Measurements from ENCODE around the gene COL23A1.
"Not testable (repeated sequence)": the region's sequence is repeated elsewhere in the genome, so short reads cannot be mapped to it uniquely, and the experiment has no call there.

Gene COL23A1

GRCh38 chr5:178378527-178379484 is 211.4 kb downstream of the COL23A1 start:
- no peak for DNase-seq (ENCODE audit: low spot score)

- DNase-seq (ENCODE audit: low spot score) = no peak
Measured at GRCh38 chr5:178377583-178378270, 212.5 kb downstream of the COL23A1 start.

GRCh38 chr5:178376921-178377582 is 213.1 kb downstream of the COL23A1 start:
- DNase-seq (ENCODE audit: low spot score) = peak; percentile 71

GRCh38 chr5:178375348-178375747 is 214.8 kb downstream of the COL23A1 start:
- no peak for DNase-seq (ENCODE audit: low spot score)

- DNase-seq (ENCODE audit: low spot score) = no peak
Measured at GRCh38 chr5:178373711-178374110, 216.5 kb downstream of the COL23A1 start.

- no peak for DNase-seq (ENCODE audit: low spot score)
Measured at GRCh38 chr5:178372142-178372571, 218.0 kb downstream of the COL23A1 start.

GRCh38 chr5:178371362-178372111 is 218.7 kb downstream of the COL23A1 start:
- DNase-seq (ENCODE audit: low spot score) = peak; percentile 48

GRCh38 chr5:178370102-178370501 is 220.1 kb downstream of the COL23A1 start:
- no peak for DNase-seq (ENCODE audit: low spot score)

GRCh38 chr5:178369469-178369868 is 220.7 kb downstream of the COL23A1 start:
- DNase-seq (ENCODE audit: low spot score) = not testable (repeated sequence)

- no peak for DNase-seq (ENCODE audit: low spot score)
Measured at GRCh38 chr5:178368716-178369300, 221.4 kb downstream of the COL23A1 start.

GRCh38 chr5:178368274-178368673 is 221.9 kb downstream of the COL23A1 start:
- no peak for DNase-seq (ENCODE audit: low spot score)

- no peak for DNase-seq (ENCODE audit: low spot score)
Measured at GRCh38 chr5:178367736-178368120, 222.5 kb downstream of the COL23A1 start.

- DNase-seq (ENCODE audit: low spot score) = no peak
Measured at GRCh38 chr5:178366998-178367735, 223.0 kb downstream of the COL23A1 start.

GRCh38 chr5:178365501-178366440 is 224.4 kb downstream of the COL23A1 start:
- DNase-seq (ENCODE audit: low spot score) = no peak

GRCh38 chr5:178364326-178364675 is 225.9 kb downstream of the COL23A1 start:
- DNase-seq (ENCODE audit: low spot score) = no peak

- DNase-seq (ENCODE audit: low spot score) = no peak
Measured at GRCh38 chr5:178363501-178364325, 226.5 kb downstream of the COL23A1 start.

- DNase-seq (ENCODE audit: low spot score) = peak; percentile 66
Measured at GRCh38 chr5:178361657-178362445, 228.3 kb downstream of the COL23A1 start.

- no peak for DNase-seq (ENCODE audit: low spot score)
Measured at GRCh38 chr5:178360926-178361235, 229.3 kb downstream of the COL23A1 start.
